Caco-2 (cell line): ENCODE results near the gene AMDHD1. TPM values are rescaled to one million over a fixed set of nuclear protein-coding genes. Genes with fewer than 3 reads are reported as not detected.

Experiments
- BruUV-seq: library from RNA; stranded (reverse); fragments of 400-500 nt; replicated peaks from 2 replicates; lab custom pipeline; 2021; lab: Mats Ljungman, UMichigan
- CTCF ChIA-PET: fragments of 300-600 bp; sonication (Branson Sonifier 250); formaldehyde crosslinking; loops from one replicate; lab custom pipeline; 2022; ENCODE audit warnings: antibody characterized with exemption; lab: Charles Lee
- POLR2A ChIA-PET: fragments of 300-600 bp; sonication (Branson Sonifier 250); formaldehyde crosslinking; loops from one replicate; lab custom pipeline; 2022; ENCODE audit warnings: antibody characterized with exemption; lab: Charles Lee
- DNase-seq, 2 experiments: peaks; one replicate each; pipeline versions ENCODE4 v3.0.0 to v3.0.0-alpha.2; 2020 to 2022
- H3K27me3 ChIP-seq: replicated peaks from 2 replicates; pipeline ENCODE4 v1.6.0; 2011; ENCODE audit warnings: low read length; ENCODE audit not compliant: control insufficient read depth, insufficient read depth
- H3K36me3 ChIP-seq: 2 replicates; pipeline ENCODE4 v1.5.1; 2011; ENCODE audit warnings: low read length; ENCODE audit not compliant: control insufficient read depth, insufficient read depth
- H3K4me1 ChIP-seq: fragments of 250-450 bp; sonication (Bioruptor Pico); 2 replicates; pipeline ENCODE4 v1.5.1; 2020; ENCODE audit warnings: mild to moderate bottlenecking
- H3K4me3 ChIP-seq: 2 replicates; pipeline ENCODE4 v1.5.1; 2011; ENCODE audit warnings: low read depth, mild to moderate bottlenecking, control low read depth, low read length
- H3K9me3 ChIP-seq: fragments of 250-450 bp; sonication (Bioruptor Pico); 2 replicates; pipeline ENCODE4 v1.5.1; 2020; ENCODE audit warnings: mild to moderate bottlenecking, moderate library complexity
- H3K27ac Mint-ChIP-seq: one replicate; pipeline ENCODE4 v1.8.0; 2022; ENCODE audit warnings: mixed read lengths; ENCODE audit not compliant: unreplicated experiment
- H3K27me3 Mint-ChIP-seq: one replicate; pipeline ENCODE4 v1.8.0; 2022; ENCODE audit warnings: mixed read lengths; ENCODE audit not compliant: insufficient read depth, unreplicated experiment
- H3K36me3 Mint-ChIP-seq: one replicate; pipeline ENCODE4 v1.8.0; 2022; ENCODE audit warnings: mild to moderate bottlenecking, mixed read lengths; ENCODE audit not compliant: insufficient read depth, unreplicated experiment
- H3K4me1 Mint-ChIP-seq: one replicate; pipeline ENCODE4 v1.8.0; 2022; ENCODE audit warnings: low read depth, mixed read lengths; ENCODE audit not compliant: unreplicated experiment
- H3K4me3 Mint-ChIP-seq: one replicate; pipeline ENCODE4 v1.8.0; 2022; ENCODE audit warnings: mild to moderate bottlenecking, moderate library complexity, mixed read lengths; ENCODE audit not compliant: unreplicated experiment
- H3K9me3 Mint-ChIP-seq: one replicate; pipeline ENCODE4 v1.8.0; 2022; ENCODE audit warnings: mixed read lengths; ENCODE audit not compliant: unreplicated experiment
- intact Hi-C: fragments of 100-400 bp; cut with micrococcal nuclease; formaldehyde crosslinking; loops from one replicate; pipeline ENCODE4 v1.10.0; 2022; ENCODE audit not compliant: unreplicated experiment
- total RNA-seq: library from RNA; stranded (reverse); gene quantifications from 2 replicates; pipeline ENCODE4 v1.2.3, GENCODE V29; 2022
- TF ChIP-seq, protein P1 (sequence below), 2 experiments: fragments of 200-600 bp in 1 of 2; IDR thresholded peaks; 1 replicate in 1 of 2; 2 replicates in 1 of 2; pipeline versions ENCODE4 v1.5.1 to v1.8.0; 2011 to 2022; ENCODE audit warnings: antibody characterized with exemption in 1 of 2, control low read depth in 1 of 2, inconsistent platforms in 1 of 2, low read depth in 1 of 2, low read length in 1 of 2, mild to moderate bottlenecking in 1 of 2, moderate library complexity in 1 of 2; ENCODE audit not compliant: insufficient read depth in 1 of 2, severe bottlenecking in 1 of 2, unreplicated experiment in 1 of 2

AMDHD1 gene
- total RNA-seq, 1 experiment from 2014 or later: 0.61 TPM

DNA sequence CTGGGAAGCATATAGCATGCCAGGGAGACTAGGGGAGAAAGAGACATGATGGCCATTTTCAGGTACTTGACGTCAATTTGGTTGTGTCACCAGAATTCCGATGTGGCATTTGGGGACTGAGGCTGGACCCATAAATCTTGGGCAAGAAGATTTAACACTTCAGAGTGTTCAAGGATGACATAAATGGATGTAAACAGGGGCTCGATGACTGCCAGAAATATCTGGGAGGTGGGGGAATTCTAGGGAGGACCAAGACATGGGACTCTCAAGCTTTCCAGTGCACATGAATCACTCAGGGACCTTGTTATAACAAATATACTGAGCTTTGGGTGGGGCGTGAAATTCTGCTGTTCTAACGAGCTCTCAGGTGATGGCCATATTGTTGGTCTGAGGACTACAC, 35.2 kb downstream of the AMDHD1 start:
- BruUV-seq: no TSS peak
- Mint-ChIP-seq H3K27ac (no peak overlapping the region), H3K4me3 (no peak overlapping the region), H3K27me3 (no peaks in the 10 kb centered on the region), H3K36me3 (no peaks in the 10 kb centered on the region), H3K4me1 (no peaks in the 10 kb centered on the region), H3K9me3 (no peaks in the 10 kb centered on the region)
- TF ChIP-seq, protein P1, sequence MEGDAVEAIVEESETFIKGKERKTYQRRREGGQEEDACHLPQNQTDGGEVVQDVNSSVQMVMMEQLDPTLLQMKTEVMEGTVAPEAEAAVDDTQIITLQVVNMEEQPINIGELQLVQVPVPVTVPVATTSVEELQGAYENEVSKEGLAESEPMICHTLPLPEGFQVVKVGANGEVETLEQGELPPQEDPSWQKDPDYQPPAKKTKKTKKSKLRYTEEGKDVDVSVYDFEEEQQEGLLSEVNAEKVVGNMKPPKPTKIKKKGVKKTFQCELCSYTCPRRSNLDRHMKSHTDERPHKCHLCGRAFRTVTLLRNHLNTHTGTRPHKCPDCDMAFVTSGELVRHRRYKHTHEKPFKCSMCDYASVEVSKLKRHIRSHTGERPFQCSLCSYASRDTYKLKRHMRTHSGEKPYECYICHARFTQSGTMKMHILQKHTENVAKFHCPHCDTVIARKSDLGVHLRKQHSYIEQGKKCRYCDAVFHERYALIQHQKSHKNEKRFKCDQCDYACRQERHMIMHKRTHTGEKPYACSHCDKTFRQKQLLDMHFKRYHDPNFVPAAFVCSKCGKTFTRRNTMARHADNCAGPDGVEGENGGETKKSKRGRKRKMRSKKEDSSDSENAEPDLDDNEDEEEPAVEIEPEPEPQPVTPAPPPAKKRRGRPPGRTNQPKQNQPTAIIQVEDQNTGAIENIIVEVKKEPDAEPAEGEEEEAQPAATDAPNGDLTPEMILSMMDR (IDR thresholded peaks at IDR 0.05; ENCODE audit: insufficient read depth in 1 of 2, low read depth in 1 of 2, low read length in 1 of 2, severe bottlenecking in 1 of 2, unreplicated experiment in 1 of 2): no peak
- no peaks in the 10 kb centered on the region for H3K27me3 ChIP-seq
- intact Hi-C loops: no loop called here
- ChIA-PET POLR2A (no interaction called here), CTCF (no interaction called here)
- H3K4me3 ChIP-seq: no peak overlapping the region
- DNase-seq: no peak
- H3K4me1 ChIP-seq: peaks cover 18% of the 10 kb centered on the region
- no peaks in the 10 kb centered on the region for H3K9me3 ChIP-seq
- no peaks in the 10 kb centered on the region for H3K36me3 ChIP-seq

DNA sequence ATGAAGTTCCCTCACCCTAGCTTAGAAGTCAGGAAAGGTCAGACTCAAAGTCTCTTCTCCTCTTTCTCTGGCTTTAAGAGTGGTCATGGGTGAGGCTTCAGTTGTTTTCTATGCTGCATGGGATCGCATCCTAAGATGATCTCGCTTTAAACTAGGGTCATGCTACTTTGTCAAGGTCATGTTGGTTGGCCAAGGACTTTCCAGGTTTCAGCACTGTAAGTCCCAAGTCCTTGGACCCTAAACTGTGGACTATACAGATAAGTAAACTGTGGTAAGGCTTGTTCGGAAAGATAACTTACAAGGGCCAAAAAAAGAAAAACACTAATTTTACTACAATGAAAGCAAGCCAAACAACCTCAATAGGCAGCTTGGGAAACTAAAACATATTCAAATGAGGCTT, 35.6 kb downstream of the AMDHD1 start:
- Mint-ChIP-seq H3K9me3 (no peaks in the 10 kb centered on the region), H3K27ac (no peak overlapping the region), H3K27me3 (no peaks in the 10 kb centered on the region), H3K36me3 (no peaks in the 10 kb centered on the region), H3K4me3 (no peak overlapping the region), H3K4me1 (no peaks in the 10 kb centered on the region)
- DNase-seq: no peak
- no TSS peak for BruUV-seq
- no peaks in the 10 kb centered on the region for H3K27me3 ChIP-seq
- CTCF ChIA-PET: no interaction called here
- no peaks in the 10 kb centered on the region for H3K9me3 ChIP-seq
- TF ChIP-seq, protein P1 (IDR thresholded peaks at IDR 0.05; ENCODE audit: insufficient read depth in 1 of 2, low read depth in 1 of 2, low read length in 1 of 2, severe bottlenecking in 1 of 2, unreplicated experiment in 1 of 2): no peak
- POLR2A ChIA-PET: no interaction called here
- no peaks in the 10 kb centered on the region for H3K36me3 ChIP-seq
- peaks cover 18% of the 10 kb centered on the region for H3K4me1 ChIP-seq
- intact Hi-C loops: no loop called here
- H3K4me3 ChIP-seq: no peak overlapping the region

DNA sequence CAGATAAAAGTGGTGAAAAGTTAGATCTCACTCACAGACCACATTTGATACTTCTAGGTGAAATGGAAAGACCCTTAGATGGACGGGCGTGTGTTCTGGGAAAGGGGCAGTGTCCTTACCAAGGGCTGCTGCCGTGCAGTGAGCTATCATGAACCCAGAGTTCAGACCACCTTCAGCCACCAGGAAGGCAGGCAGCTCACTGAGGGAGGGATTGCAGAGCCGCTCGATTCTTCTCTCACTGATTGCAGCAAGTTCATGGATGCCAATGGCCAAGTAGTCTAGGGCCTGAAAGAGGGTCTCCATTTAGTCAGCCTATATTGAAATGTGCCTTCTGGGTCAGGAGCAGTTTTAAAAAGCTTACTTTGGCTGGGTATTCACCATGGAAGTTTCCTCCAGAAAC, 37.3 kb downstream of the AMDHD1 start:
- TF ChIP-seq, protein P1 (IDR thresholded peaks at IDR 0.05; ENCODE audit: insufficient read depth in 1 of 2, low read depth in 1 of 2, low read length in 1 of 2, severe bottlenecking in 1 of 2, unreplicated experiment in 1 of 2): no peak
- Mint-ChIP-seq H3K36me3 (no peaks in the 10 kb centered on the region), H3K9me3 (no peaks in the 10 kb centered on the region), H3K27me3 (no peaks in the 10 kb centered on the region), H3K4me1 (no peaks in the 10 kb centered on the region), H3K27ac (no peak overlapping the region), H3K4me3 (no peak overlapping the region)
- Histone ChIP-seq H3K36me3 (no peaks in the 10 kb centered on the region), H3K4me3 (no peak overlapping the region), H3K4me1 (peaks cover 6% of the 10 kb centered on the region; the same call in 1 of the 2 replicates), H3K9me3 (no peaks in the 10 kb centered on the region), H3K27me3 (no peaks in the 10 kb centered on the region)
- DNase-seq: no peak
- CTCF ChIA-PET: no interaction called here
- POLR2A ChIA-PET: no interaction called here
- intact Hi-C loops: no loop called here
- BruUV-seq: no TSS peak
